ENCODE results near the gene INTS6.
"Not testable (repeated sequence)": the region's sequence is repeated elsewhere in the genome, so short reads cannot be mapped to it uniquely, and the experiment has no call there.

Gene INTS6

DNA sequence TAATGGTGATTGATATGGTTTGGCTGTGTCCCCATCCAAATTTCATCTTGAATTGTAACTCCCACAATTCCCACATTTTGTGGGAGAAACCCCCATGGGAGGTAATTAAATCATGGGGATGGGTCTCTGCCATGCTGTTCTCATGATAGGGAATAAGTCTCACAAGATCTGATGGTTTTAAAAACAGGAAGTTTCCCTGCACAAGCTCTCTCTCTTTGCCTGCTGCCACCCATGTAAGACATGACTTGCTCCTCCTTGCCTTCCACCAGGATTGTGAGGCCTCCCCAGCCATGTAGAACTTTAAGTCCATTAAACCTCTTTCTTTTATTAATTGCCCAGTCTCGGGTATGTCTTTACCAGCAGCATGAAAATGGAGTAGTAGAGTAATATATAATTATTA, 37.5 kb downstream of the INTS6 start:
- DNase-seq; H3K4me3 ChIP-seq (ENCODE audit: insufficient read depth in 1 of 2, low read depth in 1 of 2, low read length in 2 of 2); H3K79me1 ChIP-seq (replicated peaks; ENCODE audit: low read length, poor library complexity, severe bottlenecking); H3K4ac ChIP-seq (ENCODE audit: low read depth in 1 of 2, low read length in 2 of 2); H3K9me3 ChIP-seq (ENCODE audit: control insufficient read depth, low read length); H3K14ac ChIP-seq (ENCODE audit: low read length in 2 of 2); H2BK5ac ChIP-seq (ENCODE audit: low read depth, low read length, poor library complexity, severe bottlenecking); H3K18ac ChIP-seq (ENCODE audit: low read depth in 1 of 2, low read length in 2 of 2); H3K23ac ChIP-seq (ENCODE audit: low read length in 2 of 2); H4K91ac ChIP-seq (ENCODE audit: low read length); H2AFZ ChIP-seq (ENCODE audit: low read depth, low read length); H3K27me3 ChIP-seq (ENCODE audit: control insufficient read depth in 1 of 2, insufficient read depth in 1 of 2, low read length in 2 of 2); H4K8ac ChIP-seq (ENCODE audit: low read length); H3K9ac ChIP-seq (ENCODE audit: low read length); H2BK15ac ChIP-seq (ENCODE audit: low read depth, poor library complexity, severe bottlenecking); H3K27ac ChIP-seq (ENCODE audit: low read length, poor library complexity, severe bottlenecking); H2BK12ac ChIP-seq (ENCODE audit: low read length in 2 of 2); H2BK120ac ChIP-seq (ENCODE audit: low read depth, low read length); H3K4me1 ChIP-seq (ENCODE audit: control insufficient read depth, insufficient read depth, low read depth, low read length); H2AK5ac ChIP-seq (ENCODE audit: low read length, severe bottlenecking); H3K4me2 ChIP-seq (ENCODE audit: low read length, poor library complexity, severe bottlenecking): not testable (repeated sequence)
- no CpG with 5 or more reads among the region's 1 CpG for WGBS
- H3K36me3 ChIP-seq (ENCODE audit: control insufficient read depth in 1 of 2, insufficient read depth in 2 of 2, low read depth in 1 of 2, low read length in 2 of 2) = peaks cover 6 to 66% of the 10 kb centered on the region in 2 experiments

DNA sequence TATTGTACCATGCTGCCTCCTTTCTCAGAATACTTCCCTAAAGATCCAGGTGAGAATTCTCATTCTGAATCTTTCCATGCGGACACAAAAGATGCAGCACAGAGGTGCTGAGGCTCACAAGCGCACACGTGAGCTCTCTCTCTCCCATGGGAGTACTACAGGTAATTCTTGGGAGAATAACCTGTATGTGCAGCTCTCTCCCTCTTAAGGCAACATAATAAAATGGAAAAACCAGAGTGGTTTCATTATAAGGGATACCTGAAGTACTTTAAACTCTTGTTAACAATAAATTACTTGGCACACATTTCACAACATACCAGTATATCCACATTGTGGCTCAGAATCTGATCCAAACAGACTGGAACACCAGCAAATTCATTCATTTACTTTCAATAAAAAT, 40.4 kb downstream of the INTS6 start:
- Histone ChIP-seq H2AK5ac (ENCODE audit: low read length, severe bottlenecking) (no peak overlapping the region), H2AFZ (ENCODE audit: low read depth, low read length) (no peak overlapping the region), H3K36me3 (ENCODE audit: control insufficient read depth in 1 of 2, insufficient read depth in 2 of 2, low read depth in 1 of 2, low read length in 2 of 2) (peaks cover 6 to 49% of the 10 kb centered on the region in 2 experiments), H4K91ac (ENCODE audit: low read length) (no peak overlapping the region), H2BK5ac (ENCODE audit: low read depth, low read length, poor library complexity, severe bottlenecking) (no peak overlapping the region), H3K4me1 (ENCODE audit: control insufficient read depth, insufficient read depth, low read depth, low read length) (no peaks in the 10 kb centered on the region), H2BK15ac (ENCODE audit: low read depth, poor library complexity, severe bottlenecking) (no peak overlapping the region), H3K4me3 (ENCODE audit: insufficient read depth in 1 of 2, low read depth in 1 of 2, low read length in 2 of 2) (no peak overlapping the region), H3K79me1 (replicated peaks; ENCODE audit: low read length, poor library complexity, severe bottlenecking) (peaks cover 2% of the 10 kb centered on the region), H3K4me2 (ENCODE audit: low read length, poor library complexity, severe bottlenecking) (no peak overlapping the region), H3K14ac (ENCODE audit: low read length in 2 of 2) (no peak overlapping the region), H3K9ac (ENCODE audit: low read length) (no peak overlapping the region), H3K23ac (ENCODE audit: low read length in 2 of 2) (no peak overlapping the region), H3K9me3 (ENCODE audit: control insufficient read depth, low read length) (no peaks in the 10 kb centered on the region), H4K8ac (ENCODE audit: low read length) (no peak overlapping the region), H2BK12ac (ENCODE audit: low read length in 2 of 2) (no peak overlapping the region), H3K27me3 (ENCODE audit: control insufficient read depth in 1 of 2, insufficient read depth in 1 of 2, low read length in 2 of 2) (no peaks in the 10 kb centered on the region), H3K27ac (ENCODE audit: low read length, poor library complexity, severe bottlenecking) (no peak overlapping the region), H3K4ac (ENCODE audit: low read depth in 1 of 2, low read length in 2 of 2) (no peak overlapping the region), H2BK120ac (ENCODE audit: low read depth, low read length) (no peak overlapping the region), H3K18ac (ENCODE audit: low read depth in 1 of 2, low read length in 2 of 2) (no peak overlapping the region)
- no peak for DNase-seq
- WGBS = 94% methylated on average over 3 of the region's 3 CpGs

DNA sequence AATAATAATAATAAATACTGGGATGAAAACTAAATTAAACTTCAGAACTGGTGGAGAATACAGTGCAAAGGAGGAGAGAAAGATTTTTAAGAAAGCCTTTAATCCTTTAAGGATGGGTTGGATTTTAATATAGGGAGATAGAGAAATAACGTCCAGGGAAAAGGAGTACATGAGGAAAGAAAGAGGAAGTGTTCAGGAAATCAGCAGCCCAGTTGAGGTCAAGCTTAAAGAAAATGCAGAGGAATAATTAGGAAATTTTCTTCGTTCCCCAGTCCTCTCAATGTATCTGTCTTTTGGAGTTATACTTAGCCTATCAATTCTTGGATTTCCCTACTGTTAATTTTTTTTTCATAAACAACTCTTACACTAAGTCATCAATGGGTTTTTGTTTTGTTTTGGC, 47.7 kb downstream of the INTS6 start:
- Histone ChIP-seq H3K4me1 (ENCODE audit: control insufficient read depth, insufficient read depth, low read depth, low read length) (no peaks in the 10 kb centered on the region), H3K27me3 (ENCODE audit: control insufficient read depth in 1 of 2, insufficient read depth in 1 of 2, low read length in 2 of 2) (no peaks in the 10 kb centered on the region), H3K4ac (ENCODE audit: low read depth in 1 of 2, low read length in 2 of 2) (no peak overlapping the region), H2AK5ac (ENCODE audit: low read length, severe bottlenecking) (no peak overlapping the region), H3K36me3 (ENCODE audit: control insufficient read depth in 1 of 2, insufficient read depth in 2 of 2, low read depth in 1 of 2, low read length in 2 of 2) (peaks cover 3 to 37% of the 10 kb centered on the region in 2 experiments), H3K4me3 (ENCODE audit: insufficient read depth in 1 of 2, low read depth in 1 of 2, low read length in 2 of 2) (no peak overlapping the region), H2BK120ac (ENCODE audit: low read depth, low read length) (no peak overlapping the region), H3K27ac (ENCODE audit: low read length, poor library complexity, severe bottlenecking) (no peak overlapping the region), H2BK5ac (ENCODE audit: low read depth, low read length, poor library complexity, severe bottlenecking) (no peak overlapping the region), H3K9me3 (ENCODE audit: control insufficient read depth, low read length) (no peaks in the 10 kb centered on the region), H3K4me2 (ENCODE audit: low read length, poor library complexity, severe bottlenecking) (no peak overlapping the region), H4K91ac (ENCODE audit: low read length) (no peak overlapping the region), H3K9ac (ENCODE audit: low read length) (no peak overlapping the region), H3K14ac (ENCODE audit: low read length in 2 of 2) (no peak overlapping the region), H2BK12ac (ENCODE audit: low read length in 2 of 2) (no peak overlapping the region), H3K23ac (ENCODE audit: low read length in 2 of 2) (no peak overlapping the region), H4K8ac (ENCODE audit: low read length) (no peak overlapping the region), H3K18ac (ENCODE audit: low read depth in 1 of 2, low read length in 2 of 2) (no peak overlapping the region), H2BK15ac (ENCODE audit: low read depth, poor library complexity, severe bottlenecking) (no peak overlapping the region), H2AFZ (ENCODE audit: low read depth, low read length) (no peak overlapping the region), H3K79me1 (replicated peaks; ENCODE audit: low read length, poor library complexity, severe bottlenecking) (peaks cover 3% of the 10 kb centered on the region)
- 96% methylated on average over 1 of the region's 2 CpGs for WGBS
- DNase-seq = no peak

DNA sequence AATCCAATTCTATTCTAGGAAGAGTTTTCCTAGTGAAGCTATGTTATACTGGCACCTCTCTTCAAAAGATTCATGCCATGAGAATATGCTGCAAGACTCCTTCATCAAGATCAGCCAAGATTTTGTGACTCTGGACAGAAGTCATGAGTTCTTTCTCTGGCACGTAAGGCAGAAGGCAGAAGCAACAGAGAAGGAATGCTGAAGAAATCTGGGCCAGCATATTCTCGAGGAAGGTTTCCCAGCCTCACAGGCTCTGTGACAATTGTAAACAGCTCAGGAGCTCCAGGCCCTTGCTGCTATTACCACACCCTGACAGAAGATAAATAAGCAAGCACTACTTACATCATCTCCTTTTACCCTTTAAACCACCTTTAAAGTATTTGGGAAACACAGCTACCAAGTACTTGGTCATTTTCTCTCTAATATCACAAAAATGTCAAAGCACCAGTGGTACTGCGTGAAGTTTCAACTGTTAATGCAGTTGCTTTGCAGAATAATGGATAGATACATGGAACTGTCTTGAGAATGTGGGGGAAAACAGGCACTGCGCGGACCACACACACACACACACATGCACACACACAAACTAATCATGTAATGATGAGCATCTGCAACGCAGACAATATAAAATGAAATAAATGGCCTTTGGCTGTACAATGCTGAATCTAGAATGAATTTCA, 55.4 kb downstream of the INTS6 start:
- peak overlapping the region; percentile 46 for H3K9ac ChIP-seq (ENCODE audit: low read length)
- no peak overlapping the region for H2AFZ ChIP-seq (ENCODE audit: low read depth, low read length)
- H2BK5ac ChIP-seq (ENCODE audit: low read depth, low read length, poor library complexity, severe bottlenecking) = no peak overlapping the region
- H3K4me1 ChIP-seq (ENCODE audit: control insufficient read depth, insufficient read depth, low read depth, low read length) = peaks cover 3% of the 10 kb centered on the region
- H3K4me3 ChIP-seq (ENCODE audit: insufficient read depth in 1 of 2, low read depth in 1 of 2, low read length in 2 of 2) = no peak overlapping the region
- no peak overlapping the region for H3K23ac ChIP-seq (ENCODE audit: low read length in 2 of 2)
- H2BK15ac ChIP-seq (ENCODE audit: low read depth, poor library complexity, severe bottlenecking) = no peak overlapping the region
- peak overlapping the region in 1 of 2 experiments; percentile 52 for H2BK12ac ChIP-seq (ENCODE audit: low read length in 2 of 2)
- no peaks in the 10 kb centered on the region for H3K9me3 ChIP-seq (ENCODE audit: control insufficient read depth, low read length)
- peak; percentile 94 for DNase-seq
- no peak overlapping the region for H3K14ac ChIP-seq (ENCODE audit: low read length in 2 of 2)
- H3K36me3 ChIP-seq (ENCODE audit: control insufficient read depth in 1 of 2, insufficient read depth in 2 of 2, low read depth in 1 of 2, low read length in 2 of 2) = peaks cover 5 to 49% of the 10 kb centered on the region in 2 experiments
- H3K27me3 ChIP-seq (ENCODE audit: control insufficient read depth in 1 of 2, insufficient read depth in 1 of 2, low read length in 2 of 2) = no peaks in the 10 kb centered on the region
- H3K18ac ChIP-seq (ENCODE audit: low read depth in 1 of 2, low read length in 2 of 2) = peak overlapping the region in 1 of 2 experiments; percentile 43
- H3K27ac ChIP-seq (ENCODE audit: low read length, poor library complexity, severe bottlenecking) = no peak overlapping the region
- no peak overlapping the region for H4K91ac ChIP-seq (ENCODE audit: low read length)
- WGBS = 25% methylated on average over 2 of the region's 6 CpGs
- H2BK120ac ChIP-seq (ENCODE audit: low read depth, low read length) = no peak overlapping the region
- H3K4ac ChIP-seq (ENCODE audit: low read depth in 1 of 2, low read length in 2 of 2) = no peak overlapping the region
- no peak overlapping the region for H2AK5ac ChIP-seq (ENCODE audit: low read length, severe bottlenecking)
- H4K8ac ChIP-seq (ENCODE audit: low read length) = no peak overlapping the region
- H3K79me1 ChIP-seq (replicated peaks; ENCODE audit: low read length, poor library complexity, severe bottlenecking) = peaks cover 6% of the 10 kb centered on the region
- no peak overlapping the region for H3K4me2 ChIP-seq (ENCODE audit: low read length, poor library complexity, severe bottlenecking)

All from mesenchymal stem cell (in vitro differentiated cells and primary cell).